H9 (cell line): ENCODE results near the gene PIGW. TPM values are rescaled to one million over a fixed set of nuclear protein-coding genes. Genes with fewer than 3 reads are reported as not detected.

Experiments used
- DNase-seq: peaks from one replicate; pipeline ENCODE4 v3.0.0-alpha.2; 2017
- H2AFZ ChIP-seq: one replicate; pipeline ENCODE4 v1.6.1; 2013; ENCODE audit warnings: mild to moderate bottlenecking, low read length, control low read depth, moderate library complexity
- H2AK5ac ChIP-seq: 2 replicates; pipeline ENCODE4 v1.6.1; 2013; ENCODE audit warnings: low read length, control low read depth, mixed read lengths; ENCODE audit not compliant: insufficient read length
- H2BK120ac ChIP-seq: one replicate; pipeline ENCODE4 v1.6.1; 2013; ENCODE audit warnings: low read depth, mild to moderate bottlenecking, low read length, control low read depth, inconsistent platforms; ENCODE audit not compliant: poor library complexity, severe bottlenecking
- H2BK12ac ChIP-seq: 2 replicates; pipeline ENCODE4 v1.6.1; 2013; ENCODE audit warnings: low read length, control low read depth, mixed read lengths, low read depth; ENCODE audit not compliant: insufficient read length
- H2BK15ac ChIP-seq: 2 replicates; pipeline ENCODE4 v1.6.1; 2013; ENCODE audit warnings: low read depth, low read length, control low read depth
- H2BK20ac ChIP-seq: one replicate; pipeline ENCODE4 v1.6.1; 2013; ENCODE audit warnings: low read depth, mild to moderate bottlenecking, low read length, control low read depth, inconsistent platforms; ENCODE audit not compliant: poor library complexity, severe bottlenecking
- H2BK5ac ChIP-seq: 2 replicates; pipeline ENCODE4 v1.6.1; 2013; ENCODE audit warnings: low read length, control low read depth, mixed read lengths; ENCODE audit not compliant: insufficient read length
- H3K14ac ChIP-seq: 2 replicates; pipeline ENCODE4 v1.6.1; 2013; ENCODE audit warnings: low read length, control low read depth; ENCODE audit not compliant: insufficient read depth
- H3K18ac ChIP-seq: 2 replicates; pipeline ENCODE4 v1.6.1; 2013; ENCODE audit warnings: low read depth, mild to moderate bottlenecking, mixed read lengths, low read length, control low read depth; ENCODE audit not compliant: insufficient read length
- H3K23ac ChIP-seq: 2 replicates; pipeline ENCODE4 v1.6.1; 2013; ENCODE audit warnings: low read length, control low read depth, mixed read lengths, low read depth; ENCODE audit not compliant: insufficient read length
- H3K23me2 ChIP-seq: 2 replicates; pipeline ENCODE4 v1.6.1; 2013; ENCODE audit warnings: low read depth, mild to moderate bottlenecking, mixed read lengths, low read length, control low read depth; ENCODE audit not compliant: insufficient read length, poor library complexity, severe bottlenecking
- H3K27ac ChIP-seq: 2 replicates; pipeline ENCODE4 v1.5.1; 2013; ENCODE audit warnings: low read length, control low read depth, mixed read lengths, low read depth; ENCODE audit not compliant: insufficient read length
- H3K27me3 ChIP-seq: 2 replicates; pipeline ENCODE4 v1.6.1; 2013; ENCODE audit warnings: low read length, control low read depth, inconsistent platforms; ENCODE audit not compliant: insufficient read depth
- H3K4ac ChIP-seq: 2 replicates; pipeline ENCODE4 v1.6.1; 2013; ENCODE audit warnings: low read depth, mild to moderate bottlenecking, control low read depth, inconsistent platforms, low read length, moderate library complexity
- H3K4me1 ChIP-seq: 2 replicates; pipeline ENCODE4 v1.6.1; 2013; ENCODE audit warnings: low read length, control low read depth, inconsistent platforms; ENCODE audit not compliant: insufficient read depth
- H3K4me2 ChIP-seq: 2 replicates; pipeline ENCODE4 v1.6.1; 2013; ENCODE audit warnings: low read length, control low read depth, mixed read lengths; ENCODE audit not compliant: insufficient read length, insufficient read depth
- H3K56ac ChIP-seq: 2 replicates; pipeline ENCODE4 v1.6.1; 2013; ENCODE audit warnings: low read depth, mild to moderate bottlenecking, mixed read lengths, low read length, control low read depth; ENCODE audit not compliant: insufficient read length
- H3K79me1 ChIP-seq: 2 replicates; pipeline ENCODE4 v1.6.1; 2013; ENCODE audit warnings: low read depth, mild to moderate bottlenecking, moderate library complexity, low read length, control low read depth, inconsistent platforms; ENCODE audit not compliant: insufficient read depth, poor library complexity, severe bottlenecking
- H3K79me2 ChIP-seq: 2 replicates; pipeline ENCODE4 v1.6.1; 2013; ENCODE audit warnings: low read length, control low read depth, inconsistent platforms; ENCODE audit not compliant: insufficient read depth
- H3K9ac ChIP-seq: 2 replicates; pipeline ENCODE4 v1.6.1; 2013; ENCODE audit warnings: low read length, control low read depth, mixed read lengths; ENCODE audit not compliant: insufficient read length; ENCODE audit errors: extremely low read depth
- H3K9me3 ChIP-seq: one replicate; pipeline ENCODE4 v1.6.1; 2013; ENCODE audit warnings: low read depth, low read length, inconsistent platforms; ENCODE audit not compliant: control insufficient read depth
- H3T11ph ChIP-seq: one replicate; pipeline ENCODE4 v1.6.1; 2013; ENCODE audit warnings: mild to moderate bottlenecking, low read length, control low read depth, inconsistent platforms
- H4K20me1 ChIP-seq: one replicate; pipeline ENCODE4 v1.6.1; 2013; ENCODE audit not compliant: control insufficient read depth, insufficient read length, insufficient read depth
- H4K5ac ChIP-seq: 2 replicates; pipeline ENCODE4 v1.6.1; 2013; ENCODE audit warnings: low read depth, mild to moderate bottlenecking, mixed read lengths, low read length, control low read depth; ENCODE audit not compliant: insufficient read length
- H4K8ac ChIP-seq: replicated peaks from 2 replicates; pipeline ENCODE4 v1.6.1; 2013; ENCODE audit warnings: low read length, control low read depth, mixed read lengths, low read depth; ENCODE audit not compliant: insufficient read length
- H4K91ac ChIP-seq: 2 replicates; pipeline ENCODE4 v1.6.1; 2013; ENCODE audit warnings: low read depth, mild to moderate bottlenecking, moderate library complexity, mixed read lengths, low read length, control low read depth; ENCODE audit not compliant: insufficient read length
- H3K27ac Mint-ChIP-seq, 3 experiments: 2 replicates in 2 of 3; 3 replicates in 1 of 3; pipeline ENCODE4 v1.8.0; 2020 to 2021; ENCODE audit warnings: mixed read lengths in 3 of 3, mild to moderate bottlenecking in 1 of 3, moderate library complexity in 1 of 3
- H3K27me3 Mint-ChIP-seq: 2 replicates; pipeline ENCODE4 v1.8.0; 2021; ENCODE audit warnings: low read depth, mild to moderate bottlenecking, moderate library complexity, mixed read lengths
- H3K36me3 Mint-ChIP-seq, 3 experiments: 2 replicates in 2 of 3; 3 replicates in 1 of 3; pipeline ENCODE4 v1.8.0; 2020 to 2021; ENCODE audit warnings: low read depth in 3 of 3, mixed read lengths in 3 of 3; ENCODE audit not compliant: insufficient read depth in 1 of 3
- H3K4me1 Mint-ChIP-seq, 2 experiments: 2 replicates each; pipeline ENCODE4 v1.8.0; 2020; ENCODE audit warnings: mixed read lengths in 2 of 2
- H3K4me3 Mint-ChIP-seq, 2 experiments: 2 replicates in 1 of 2; 3 replicates in 1 of 2; pipeline ENCODE4 v1.8.0; 2020 to 2021; ENCODE audit warnings: mild to moderate bottlenecking in 2 of 2, mixed read lengths in 2 of 2, moderate library complexity in 1 of 2
- H3K9me3 Mint-ChIP-seq, 2 experiments: 2 replicates in 1 of 2; 3 replicates in 1 of 2; pipeline ENCODE4 v1.8.0; 2020; ENCODE audit warnings: mild to moderate bottlenecking in 2 of 2, mixed read lengths in 2 of 2, moderate library complexity in 1 of 2
- CTCF ChIP-seq: fragments of 200-600 bp; sonication (generic); conservative IDR thresholded peaks from 3 replicates; pipeline ENCODE4 v1.8.0; 2021; ENCODE audit warnings: antibody characterized with exemption, mild to moderate bottlenecking
- WGBS: extraction: QIAGEN DNeasy Blood & Tissue Kit; methylation state at CpG from one replicate; pipeline ENCODE4 v1.1.7; 2013; ENCODE audit warnings: missing lambda C conversion rate, low lambda C conversion rate, mixed read lengths; ENCODE audit not compliant: insufficient read length; ENCODE audit errors: extremely low coverage; 5-methylcytosine and 5-hydroxymethylcytosine counted together
- total RNA-seq: library from RNA; stranded (reverse); gene quantifications from 2 replicates; pipeline ENCODE4 v1.2.1, GENCODE V29; 2021

PIGW gene
- total RNA-seq, 1 experiment from 2014 or later: 26.2 TPM

- H3K27ac ChIP-seq: no peak overlapping the region
- Mint-ChIP-seq H3K4me3 (no peak overlapping the region), H3K27me3 (no peaks in the 10 kb centered on the region; the same call in 1 of the 2 replicates), H3K4me1 (no peaks in the 10 kb centered on the region), H3K27ac (no peak overlapping the region), H3K9me3 (no peaks in the 10 kb centered on the region), H3K36me3 (peaks cover 42 to 90% (median 79%) of the 10 kb centered on the region in 3 experiments; a peak in 6 of 7 replicates)
- no peak overlapping the region for H3K14ac ChIP-seq
- no peaks in the 10 kb centered on the region for H4K20me1 ChIP-seq
- H3K4me1 ChIP-seq: no peaks in the 10 kb centered on the region
- H2BK12ac ChIP-seq: no peak overlapping the region
- H3K27me3 ChIP-seq: no peaks in the 10 kb centered on the region
- no peak overlapping the region for H3K9ac ChIP-seq
- no peak for DNase-seq
- H3T11ph ChIP-seq: no peak overlapping the region
- no peak overlapping the region for H3K18ac ChIP-seq
- no peaks in the 10 kb centered on the region for H3K79me2 ChIP-seq
- no peak overlapping the region for H2BK15ac ChIP-seq
- WGBS: no CpG with 5 or more reads among the region's 4 CpGs
- H2AK5ac ChIP-seq: no peak overlapping the region
- H4K8ac ChIP-seq: no peak overlapping the region
- no peaks in the 10 kb centered on the region for H3K9me3 ChIP-seq
- H3K79me1 ChIP-seq: no peaks in the 10 kb centered on the region
- H2BK120ac ChIP-seq: no peak overlapping the region
- no peak overlapping the region for H2BK20ac ChIP-seq
- TF ChIP-seq CTCF: no peak
- H3K23me2 ChIP-seq: no peaks in the 10 kb centered on the region
- H2AFZ ChIP-seq: no peak overlapping the region
- H4K91ac ChIP-seq: no peak overlapping the region
- H4K5ac ChIP-seq: no peak overlapping the region
- no peak overlapping the region for H3K4me2 ChIP-seq
- no peak overlapping the region for H3K23ac ChIP-seq
- no peak overlapping the region for H2BK5ac ChIP-seq
- no peak overlapping the region for H3K56ac ChIP-seq
- H3K4ac ChIP-seq: no peak overlapping the region
These were observed 10.3 kb upstream of the PIGW start for GRCh38 chr17:36524428-36524876.
